Measurements from ENCODE around the gene SLBP.

Gene SLBP

GRCh38 chr4:1658146-1658545, 54.0 kb downstream of the SLBP start:
- no peak for TF ChIP-seq CTCF (IDR thresholded peaks at IDR 0.05; ENCODE audit: low read depth, low read length, missing control alignments)
- no peak for DNase-seq
- no peak overlapping the region for H3K27ac ChIP-seq

GRCh38 chr4:1656986-1657385, 55.1 kb downstream of the SLBP start:
- H3K36me3 ChIP-seq (replicated peaks): no peaks in the 10 kb centered on the region
- no peak for TF ChIP-seq CTCF (IDR thresholded peaks at IDR 0.05; ENCODE audit: low read depth, low read length, missing control alignments)
- no peak overlapping the region for H3K4me3 ChIP-seq (ENCODE audit: low read depth, low read length)
- in situ Hi-C loops (cut with HindIII; ENCODE audit: low pct_ligation_motif_present, low sequenced_read_pairs): no loop called here
- no peak overlapping the region for H3K27ac ChIP-seq
- no peaks in the 10 kb centered on the region for H3K27me3 ChIP-seq (replicated peaks)
- DNase-seq: no peak

More at GRCh38 chr4:1658146-1658545, 54.0 kb downstream of the SLBP start:
- Histone ChIP-seq H3K4me3 (ENCODE audit: low read depth, low read length) (no peak overlapping the region), H3K36me3 (replicated peaks) (no peaks in the 10 kb centered on the region), H3K27me3 (replicated peaks) (no peaks in the 10 kb centered on the region)
- in situ Hi-C loops (cut with HindIII; ENCODE audit: low pct_ligation_motif_present, low sequenced_read_pairs): no loop called here

DNA sequence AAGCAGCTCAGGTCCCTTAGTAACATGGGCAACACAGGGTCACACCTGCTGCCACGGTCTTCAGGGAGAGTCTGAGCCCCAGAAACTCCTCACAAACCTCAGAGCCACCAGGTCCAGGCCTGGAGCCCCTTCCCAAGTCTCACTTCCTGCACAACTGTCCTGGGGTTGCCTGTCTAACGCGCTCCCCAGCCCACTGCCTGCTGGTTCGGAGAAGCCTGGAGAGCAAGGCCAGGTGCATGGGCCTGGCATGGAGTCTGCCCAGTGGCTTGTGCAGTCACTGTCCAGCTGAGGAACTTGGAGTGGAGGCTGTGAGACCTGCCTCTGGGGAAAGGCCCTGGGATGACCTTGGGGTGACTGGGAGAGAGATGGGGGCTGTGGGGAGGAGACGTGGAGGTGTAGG, 56.0 kb downstream of the SLBP start:
- in situ Hi-C loops (cut with HindIII; ENCODE audit: low pct_ligation_motif_present, low sequenced_read_pairs): no loop called here
- DNase-seq: no peak
- TF ChIP-seq CTCF (IDR thresholded peaks at IDR 0.05; ENCODE audit: low read depth, low read length, missing control alignments): no peak
- Histone ChIP-seq H3K27me3 (replicated peaks) (no peaks in the 10 kb centered on the region), H3K4me3 (ENCODE audit: low read depth, low read length) (no peak overlapping the region), H3K36me3 (replicated peaks) (no peaks in the 10 kb centered on the region), H3K27ac (no peak overlapping the region)

- H3K27ac ChIP-seq: no peak overlapping the region
- no peak overlapping the region for H3K4me3 ChIP-seq (ENCODE audit: low read depth, low read length)
- H3K27me3 ChIP-seq (replicated peaks): no peaks in the 10 kb centered on the region
- no peaks in the 10 kb centered on the region for H3K36me3 ChIP-seq (replicated peaks)
- in situ Hi-C loops (cut with HindIII; ENCODE audit: low pct_ligation_motif_present, low sequenced_read_pairs): no loop called here
- no peak for TF ChIP-seq CTCF (IDR thresholded peaks at IDR 0.05; ENCODE audit: low read depth, low read length, missing control alignments)
- DNase-seq: no peak
These were observed 56.4 kb downstream of the SLBP start for GRCh38 chr4:1655676-1656075.

- in situ Hi-C loops (cut with HindIII; ENCODE audit: low pct_ligation_motif_present, low sequenced_read_pairs): no loop called here
- Histone ChIP-seq H3K4me3 (ENCODE audit: low read depth, low read length) (no peak overlapping the region), H3K36me3 (replicated peaks) (no peaks in the 10 kb centered on the region), H3K27me3 (replicated peaks) (no peaks in the 10 kb centered on the region), H3K27ac (no peak overlapping the region)
- no peak for TF ChIP-seq CTCF (IDR thresholded peaks at IDR 0.05; ENCODE audit: low read depth, low read length, missing control alignments)
- no peak for DNase-seq
These were observed 57.0 kb downstream of the SLBP start for GRCh38 chr4:1655081-1655480.

- no peak for TF ChIP-seq CTCF (IDR thresholded peaks at IDR 0.05; ENCODE audit: low read depth, low read length, missing control alignments)
- in situ Hi-C loops (cut with HindIII; ENCODE audit: low pct_ligation_motif_present, low sequenced_read_pairs): no loop called here
- Histone ChIP-seq H3K36me3 (replicated peaks) (no peaks in the 10 kb centered on the region), H3K27ac (no peak overlapping the region), H3K27me3 (replicated peaks) (no peaks in the 10 kb centered on the region), H3K4me3 (ENCODE audit: low read depth, low read length) (no peak overlapping the region)
- no peak for DNase-seq
These were observed 57.7 kb downstream of the SLBP start for GRCh38 chr4:1654216-1654955.
